Loucy (cell line): ENCODE results near the gene SSC4D.
"Not testable (repeated sequence)": the region's sequence is repeated elsewhere in the genome, so short reads cannot be mapped to it uniquely, and the experiment has no call there.

Experiments used
- H2AFZ ChIP-seq: fragments of 200-600 bp; sonication (generic); 2 replicates; pipeline ENCODE4 v1.6.0; 2016; ENCODE audit warnings: antibody characterized with exemption, mild to moderate bottlenecking, low read length, moderate library complexity
- H3F3A ChIP-seq: fragments of 200-600 bp; 2 replicates; pipeline ENCODE4 v1.6.0; 2016; ENCODE audit warnings: antibody characterized with exemption, low read depth, mild to moderate bottlenecking
- H3K27me3 ChIP-seq: fragments of 200-600 bp; sonication (generic); 2 replicates; pipeline ENCODE4 v1.6.1; 2014; ENCODE audit warnings: low read length, mild to moderate bottlenecking; ENCODE audit not compliant: insufficient read depth, poor library complexity, severe bottlenecking
- H3K36me3 ChIP-seq: fragments of 200-600 bp; sonication (generic); 2 replicates; pipeline ENCODE4 v1.6.1; 2016; ENCODE audit warnings: low read length; ENCODE audit not compliant: insufficient read depth
- H3K4me1 ChIP-seq: fragments of 200-600 bp; sonication (generic); 2 replicates; pipeline ENCODE4 v1.5.1; 2014; ENCODE audit warnings: low read length, mild to moderate bottlenecking; ENCODE audit not compliant: insufficient read depth, poor library complexity, severe bottlenecking
- H3K4me2 ChIP-seq: fragments of 200-600 bp; sonication (generic); 2 replicates; pipeline ENCODE4 v1.6.0; 2014; ENCODE audit warnings: antibody characterized with exemption, low read length, low read depth, mild to moderate bottlenecking; ENCODE audit not compliant: poor library complexity, severe bottlenecking
- H3K4me3 ChIP-seq: fragments of 200-600 bp; sonication (generic); 2 replicates; pipeline ENCODE4 v1.5.1; 2014; ENCODE audit warnings: low read length, mild to moderate bottlenecking, mixed read lengths; ENCODE audit not compliant: poor library complexity, severe bottlenecking
- H3K79me2 ChIP-seq: fragments of 200-600 bp; sonication (generic); 2 replicates; pipeline ENCODE4 v1.6.1; 2014; ENCODE audit warnings: low read length; ENCODE audit not compliant: insufficient read depth
- H3K9ac ChIP-seq: fragments of 200-600 bp; sonication (generic); 2 replicates; pipeline ENCODE4 v1.6.0; 2014; ENCODE audit warnings: mild to moderate bottlenecking, low read depth, low read length, moderate library complexity; ENCODE audit not compliant: poor library complexity, severe bottlenecking
- H3K9me2 ChIP-seq: fragments of 200-600 bp; sonication (generic); replicated peaks from 2 replicates; pipeline ENCODE4 v1.6.1; 2016; ENCODE audit warnings: low read depth, low read length, mixed read lengths
- H3K9me3 ChIP-seq: fragments of 200-600 bp; sonication (generic); 2 replicates; pipeline ENCODE4 v1.6.1; 2014; ENCODE audit warnings: mild to moderate bottlenecking, antibody characterized with exemption, low read length, low read depth; ENCODE audit not compliant: insufficient read depth
- H4K20me1 ChIP-seq: fragments of 200-600 bp; sonication (generic); 2 replicates; pipeline ENCODE4 v1.6.0; 2014; ENCODE audit warnings: antibody characterized with exemption, low read length, mild to moderate bottlenecking; ENCODE audit not compliant: insufficient read depth, poor library complexity, severe bottlenecking
- EZH2phosphoT487 ChIP-seq: fragments of 200-600 bp; IDR thresholded peaks from 2 replicates; pipeline ENCODE4 v1.6.1; 2018; ENCODE audit warnings: antibody characterized with exemption, mild to moderate bottlenecking, moderate library complexity, borderline replicate concordance
- TF ChIP-seq, protein P1 (sequence below): fragments of 200-600 bp; sonication (generic); conservative IDR thresholded peaks from 2 replicates; pipeline ENCODE4 v1.5.1; 2014; ENCODE audit warnings: mild to moderate bottlenecking, antibody characterized with exemption, low read length

Gene SSC4D

DNA sequence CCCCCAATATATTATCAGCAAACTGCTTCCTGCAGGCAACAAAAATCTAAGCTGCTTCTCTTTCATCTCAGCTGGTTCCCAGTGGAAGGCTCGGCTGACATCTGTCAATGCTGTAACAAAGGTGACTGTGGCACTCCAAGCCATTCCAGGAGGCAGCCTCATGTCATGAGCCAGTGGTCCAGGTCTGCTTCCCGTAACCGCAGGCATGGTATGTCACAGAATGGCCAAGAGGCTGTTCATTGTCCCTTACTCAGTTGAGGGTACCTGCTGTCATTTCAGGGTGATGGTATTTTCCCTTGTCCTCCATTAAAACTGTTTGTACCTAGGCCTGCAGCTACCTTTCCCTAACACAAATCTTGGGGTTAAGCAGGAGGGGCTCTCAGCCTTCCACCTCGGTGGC lies 30.9 kb upstream of the SSC4D start:
- H3K79me2 ChIP-seq, H3K9me2 ChIP-seq, H3K9me3 ChIP-seq, H3K36me3 ChIP-seq, H3K27me3 ChIP-seq, H3K4me1 ChIP-seq, H4K20me1 ChIP-seq, H3F3A ChIP-seq, H3K4me2 ChIP-seq, H3K4me3 ChIP-seq, H2AFZ ChIP-seq, H3K9ac ChIP-seq: not testable (repeated sequence)

GRCh38 chr7:76439120-76439888 lies 29.8 kb upstream of the SSC4D start:
- H3F3A ChIP-seq, H3K9me2 ChIP-seq, H3K9ac ChIP-seq, H3K4me2 ChIP-seq, H2AFZ ChIP-seq, H3K4me3 ChIP-seq, H4K20me1 ChIP-seq, H3K79me2 ChIP-seq, H3K36me3 ChIP-seq, H3K4me1 ChIP-seq, H3K9me3 ChIP-seq, H3K27me3 ChIP-seq: not testable (repeated sequence)

DNA sequence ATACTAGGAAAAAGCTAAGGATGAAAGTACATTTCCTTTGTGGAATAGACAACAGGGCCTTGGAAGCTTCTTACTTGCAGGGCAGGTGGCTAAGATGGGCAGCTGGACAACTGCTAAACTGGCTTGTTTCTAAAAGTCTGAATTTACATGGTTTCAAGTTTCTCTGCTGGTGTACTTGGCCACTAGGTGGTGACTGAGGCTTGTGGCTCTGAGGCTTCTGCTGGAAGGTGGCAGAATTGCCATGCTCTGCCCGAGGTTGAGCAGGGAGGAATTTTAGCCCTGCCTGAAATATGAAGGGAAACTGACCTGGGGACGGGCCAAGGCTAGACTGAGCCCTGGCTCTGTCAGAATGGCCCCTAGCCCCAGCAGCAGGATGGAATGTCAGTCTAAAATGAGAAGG lies 28.4 kb upstream of the SSC4D start:
- H3F3A ChIP-seq, H3K4me1 ChIP-seq, H3K9me2 ChIP-seq, H3K4me3 ChIP-seq, H3K36me3 ChIP-seq, H3K4me2 ChIP-seq, H3K79me2 ChIP-seq, H4K20me1 ChIP-seq, H3K27me3 ChIP-seq, H3K9ac ChIP-seq, H2AFZ ChIP-seq, H3K9me3 ChIP-seq: not testable (repeated sequence)
- TF ChIP-seq, protein P1, sequence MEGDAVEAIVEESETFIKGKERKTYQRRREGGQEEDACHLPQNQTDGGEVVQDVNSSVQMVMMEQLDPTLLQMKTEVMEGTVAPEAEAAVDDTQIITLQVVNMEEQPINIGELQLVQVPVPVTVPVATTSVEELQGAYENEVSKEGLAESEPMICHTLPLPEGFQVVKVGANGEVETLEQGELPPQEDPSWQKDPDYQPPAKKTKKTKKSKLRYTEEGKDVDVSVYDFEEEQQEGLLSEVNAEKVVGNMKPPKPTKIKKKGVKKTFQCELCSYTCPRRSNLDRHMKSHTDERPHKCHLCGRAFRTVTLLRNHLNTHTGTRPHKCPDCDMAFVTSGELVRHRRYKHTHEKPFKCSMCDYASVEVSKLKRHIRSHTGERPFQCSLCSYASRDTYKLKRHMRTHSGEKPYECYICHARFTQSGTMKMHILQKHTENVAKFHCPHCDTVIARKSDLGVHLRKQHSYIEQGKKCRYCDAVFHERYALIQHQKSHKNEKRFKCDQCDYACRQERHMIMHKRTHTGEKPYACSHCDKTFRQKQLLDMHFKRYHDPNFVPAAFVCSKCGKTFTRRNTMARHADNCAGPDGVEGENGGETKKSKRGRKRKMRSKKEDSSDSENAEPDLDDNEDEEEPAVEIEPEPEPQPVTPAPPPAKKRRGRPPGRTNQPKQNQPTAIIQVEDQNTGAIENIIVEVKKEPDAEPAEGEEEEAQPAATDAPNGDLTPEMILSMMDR: peak; percentile 54

- no peak overlapping the region for H3K4me3 ChIP-seq
- no peak overlapping the region for H2AFZ ChIP-seq
- no peaks in the 10 kb centered on the region for H4K20me1 ChIP-seq
- TF ChIP-seq EZH2phosphoT487: no peak
- no peaks in the 10 kb centered on the region for H3K9me3 ChIP-seq
- H3K4me2 ChIP-seq: no peak overlapping the region
- no peaks in the 10 kb centered on the region for H3K9me2 ChIP-seq
- H3K79me2 ChIP-seq: no peaks in the 10 kb centered on the region
- H3K4me1 ChIP-seq: peaks cover 6% of the 10 kb centered on the region
- no peak overlapping the region for H3K9ac ChIP-seq
- H3F3A ChIP-seq: no peaks in the 10 kb centered on the region
- H3K36me3 ChIP-seq: no peaks in the 10 kb centered on the region
- H3K27me3 ChIP-seq: no peaks in the 10 kb centered on the region
Measured at GRCh38 chr7:76430836-76431235, 21.3 kb upstream of the SSC4D start.
